Measurements from ENCODE around the gene IL21R. TPM values are rescaled to one million over a fixed set of nuclear protein-coding genes. Genes with fewer than 3 reads are reported as not detected.

IL21R gene
- total and polyA plus RNA-seq, 10 of the 15 experiments (the other 5 are each of a cell fraction or from before 2014, with no cell fraction given) = 5.3 to 138 (median 82.5) TPM

DNA sequence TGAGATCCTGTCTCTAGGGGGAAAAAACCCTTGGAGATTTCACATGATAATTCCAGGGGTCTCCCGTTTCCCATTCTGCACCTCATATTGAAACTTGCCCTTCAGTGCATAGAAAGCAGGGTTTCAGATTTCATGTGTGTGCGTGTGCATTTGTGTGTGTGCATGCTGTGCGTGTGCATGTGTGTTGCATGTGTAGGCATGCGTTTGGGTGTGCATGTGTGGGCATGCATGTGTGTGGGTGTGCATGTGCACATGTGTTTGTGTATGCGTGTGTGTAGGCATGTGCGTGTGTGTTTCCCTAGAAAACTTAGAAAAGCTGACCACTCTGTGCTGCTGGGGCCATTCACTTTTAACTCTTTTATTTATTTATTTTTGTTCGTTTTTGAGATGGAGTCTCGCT is 40.0 kb downstream of the IL21R start:
- H3K4me1 ChIP-seq (ENCODE audit: control insufficient read depth, insufficient read depth, low read length) = peaks cover 13% of the 10 kb centered on the region; the same call in 1 of the 2 replicates
- no peaks in the 10 kb centered on the region for H4K20me1 ChIP-seq (ENCODE audit: control insufficient read depth, insufficient read depth)
- no peaks in the 10 kb centered on the region; the same call in 2 of the 3 replicates for H3K9me3 ChIP-seq (replicated peaks; ENCODE audit: control insufficient read depth, insufficient read depth, low read length)
- no peak overlapping the region for H3K27ac ChIP-seq (ENCODE audit: control insufficient read depth, insufficient read depth)
- no peak for TF ChIP-seq SIX5 (IDR thresholded peaks at IDR 0.05; ENCODE audit: low read depth, low read length, severe bottlenecking)
- no peak for TF ChIP-seq ZNF217 (IDR thresholded peaks at IDR 0.05)
- TF ChIP-seq RUNX3 (IDR thresholded peaks at IDR 0.05; ENCODE audit: low read length) = no peak
- TF ChIP-seq POU2F2 (IDR thresholded peaks at IDR 0.05; ENCODE audit: borderline replicate concordance, low read depth, low read length) = 0 out of 3 replicates have a peak, but pooled peaks have one; percentile 14
- no peak for TF ChIP-seq PML (IDR thresholded peaks at IDR 0.05; ENCODE audit: low read length)
- TF ChIP-seq POLR2AphosphoS5 (IDR thresholded peaks at IDR 0.05; ENCODE audit: low read length) = peak; percentile 77; the same call in 1 of the 2 replicates
- no peak for TF ChIP-seq EED (IDR thresholded peaks at IDR 0.05; ENCODE audit: low read depth)
- TF ChIP-seq, protein P1, sequence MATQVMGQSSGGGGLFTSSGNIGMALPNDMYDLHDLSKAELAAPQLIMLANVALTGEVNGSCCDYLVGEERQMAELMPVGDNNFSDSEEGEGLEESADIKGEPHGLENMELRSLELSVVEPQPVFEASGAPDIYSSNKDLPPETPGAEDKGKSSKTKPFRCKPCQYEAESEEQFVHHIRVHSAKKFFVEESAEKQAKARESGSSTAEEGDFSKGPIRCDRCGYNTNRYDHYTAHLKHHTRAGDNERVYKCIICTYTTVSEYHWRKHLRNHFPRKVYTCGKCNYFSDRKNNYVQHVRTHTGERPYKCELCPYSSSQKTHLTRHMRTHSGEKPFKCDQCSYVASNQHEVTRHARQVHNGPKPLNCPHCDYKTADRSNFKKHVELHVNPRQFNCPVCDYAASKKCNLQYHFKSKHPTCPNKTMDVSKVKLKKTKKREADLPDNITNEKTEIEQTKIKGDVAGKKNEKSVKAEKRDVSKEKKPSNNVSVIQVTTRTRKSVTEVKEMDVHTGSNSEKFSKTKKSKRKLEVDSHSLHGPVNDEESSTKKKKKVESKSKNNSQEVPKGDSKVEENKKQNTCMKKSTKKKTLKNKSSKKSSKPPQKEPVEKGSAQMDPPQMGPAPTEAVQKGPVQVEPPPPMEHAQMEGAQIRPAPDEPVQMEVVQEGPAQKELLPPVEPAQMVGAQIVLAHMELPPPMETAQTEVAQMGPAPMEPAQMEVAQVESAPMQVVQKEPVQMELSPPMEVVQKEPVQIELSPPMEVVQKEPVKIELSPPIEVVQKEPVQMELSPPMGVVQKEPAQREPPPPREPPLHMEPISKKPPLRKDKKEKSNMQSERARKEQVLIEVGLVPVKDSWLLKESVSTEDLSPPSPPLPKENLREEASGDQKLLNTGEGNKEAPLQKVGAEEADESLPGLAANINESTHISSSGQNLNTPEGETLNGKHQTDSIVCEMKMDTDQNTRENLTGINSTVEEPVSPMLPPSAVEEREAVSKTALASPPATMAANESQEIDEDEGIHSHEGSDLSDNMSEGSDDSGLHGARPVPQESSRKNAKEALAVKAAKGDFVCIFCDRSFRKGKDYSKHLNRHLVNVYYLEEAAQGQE (IDR thresholded peaks at IDR 0.05; ENCODE audit: low read depth, low read length) = no peak
- TF ChIP-seq POLR2AphosphoS2 (IDR thresholded peaks at IDR 0.05; ENCODE audit: low read depth, low read length) = 0 out of 2 replicates have a peak, but pooled peaks have one; percentile 21
- TF ChIP-seq POLR2A (IDR thresholded peaks at IDR 0.05; ENCODE audit: low read depth, low read length) = peak; percentile 81
- intact Hi-C loops (cut with micrococcal nuclease; ENCODE audit: unreplicated experiment) = no loop called here
- no peak overlapping the region for H3K4me3 ChIP-seq
- DNase-seq (ENCODE audit: low read depth, low spot score) (no peak), FAIRE-seq (no peak), ATAC-seq (no peak)
- peaks cover 77 to 78% of the 10 kb centered on the region in 2 experiments for H3K36me3 ChIP-seq (ENCODE audit: control insufficient read depth in 2 of 2, insufficient read depth in 2 of 2, low read length in 1 of 2)
- peaks cover 3% of the 10 kb centered on the region for H3K79me2 ChIP-seq (ENCODE audit: control insufficient read depth, insufficient read depth, low read length)
- no peak overlapping the region for H3K4me2 ChIP-seq (ENCODE audit: control insufficient read depth, insufficient read depth)
- no peaks in the 10 kb centered on the region for H3K27me3 ChIP-seq (replicated peaks in 1 of 2; ENCODE audit: control insufficient read depth in 2 of 2, insufficient read depth in 2 of 2, low read length in 1 of 2)
- ChIA-PET POLR2A (no interaction called here), SMC1A (ENCODE audit: uncharacterized antibody, unreplicated experiment) (interaction anchor here (2.3 kb wide), 1 partner anchor 15 kb away, joined by 9 read pairs; no protein-coding TSS in a partner anchor), CTCF (no interaction called here), RAD21 (ENCODE audit: unreplicated experiment) (interaction anchor here (1.2 kb wide), 1 partner anchor 11 kb away, joined by 3 read pairs; no protein-coding TSS in a partner anchor)
- in situ Hi-C loops (cut with MboI) = no loop called here
- H3K9ac ChIP-seq (ENCODE audit: control insufficient read depth, insufficient read depth, low read length) = no peak overlapping the region
- 92% methylated on average over 8 of the region's 8 CpGs for WGBS (ENCODE audit: insufficient coverage, insufficient replicate concordance, low lambda C conversion rate, missing lambda C conversion rate)
- H2AFZ ChIP-seq (ENCODE audit: control insufficient read depth, low read depth, low read length) = no peak overlapping the region
- no TSS peak for BruUV-seq (replicated peaks)
